Activated effector memory CD4-positive, alpha-beta T cell treated with Interleukin-2 at 50 U/mL for 16 hours (primary cell): Measurements from ENCODE around the gene RSL1D1.
"Not testable (repeated sequence)": the region's sequence is repeated elsewhere in the genome, so short reads cannot be mapped to it uniquely, and the experiment has no call there.

Experiments
- DNase-seq: peaks from one replicate; pipeline ENCODE4 v3.0.0-alpha.2; 2020

The RSL1D1 gene

DNA sequence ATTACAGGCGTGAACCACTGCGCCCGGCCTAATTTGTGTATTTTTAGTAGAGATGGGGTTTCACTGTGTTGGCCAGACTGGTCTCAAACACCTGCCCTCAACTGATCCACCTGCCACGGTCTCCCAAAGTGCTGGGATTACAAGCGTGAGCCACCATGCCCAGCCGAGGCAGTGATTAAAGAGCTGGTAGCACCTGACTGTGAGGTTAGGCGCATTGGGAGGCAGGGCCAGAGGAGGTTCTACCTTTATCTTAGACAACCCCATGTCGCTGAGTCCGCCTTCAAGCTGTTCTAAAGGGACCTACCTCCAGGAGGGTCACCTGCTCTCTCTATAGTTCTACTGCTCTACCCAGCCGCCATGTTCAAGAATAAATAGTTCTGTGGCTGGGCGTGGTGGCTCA lies 8.1 kb downstream of the RSL1D1 start:
- DNase-seq: no peak

GRCh38 chr16:11841026-11841425 lies 10.3 kb downstream of the RSL1D1 start:
- DNase-seq: no peak

GRCh38 chr16:11836650-11837244 lies 14.6 kb downstream of the RSL1D1 start:
- no peak for DNase-seq

DNA sequence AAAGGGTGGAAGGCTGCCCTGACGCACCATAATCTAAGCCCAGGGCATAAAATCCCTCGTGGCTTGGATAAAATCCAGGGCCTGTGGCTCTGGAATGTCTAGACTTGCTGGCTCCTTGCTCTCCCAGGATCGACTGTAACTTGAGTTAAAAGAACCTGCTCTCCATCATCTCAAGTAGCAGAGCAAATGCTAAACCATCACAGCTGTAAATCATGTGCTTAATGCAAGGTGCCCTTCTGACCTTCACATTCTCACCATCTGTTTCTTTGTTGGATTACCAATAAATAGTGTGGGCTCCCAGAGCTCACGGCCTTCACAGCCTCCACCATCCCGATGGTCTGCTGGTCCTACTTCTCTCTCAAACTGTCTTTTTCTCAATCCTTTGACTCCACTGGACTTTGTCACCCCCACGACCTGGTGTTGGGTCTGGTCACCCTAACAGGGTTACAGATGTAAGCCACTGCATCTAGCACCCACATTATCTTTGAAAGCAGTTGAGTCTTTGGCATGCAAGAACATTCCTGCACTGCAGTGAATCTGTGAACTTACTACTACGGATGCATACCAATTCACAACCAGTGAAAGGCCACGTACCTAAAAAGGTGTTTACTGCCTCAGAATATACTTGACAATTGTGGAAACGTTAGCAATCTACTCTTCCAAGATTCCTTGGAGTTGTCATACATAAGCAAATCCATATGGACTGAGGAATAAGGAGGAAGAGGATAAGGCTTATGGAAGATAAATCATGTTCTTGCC lies 15.3 kb downstream of the RSL1D1 start:
- no peak for DNase-seq

GRCh38 chr16:11835309-11835708 lies 16.0 kb downstream of the RSL1D1 start:
- no peak for DNase-seq

GRCh38 chr16:11833951-11834695 lies 17.2 kb downstream of the RSL1D1 start:
- no peak for DNase-seq

- DNase-seq: no peak
Measured at GRCh38 chr16:11828696-11829095, 22.6 kb downstream of the RSL1D1 start.

- not testable (repeated sequence) for DNase-seq
Measured at GRCh38 chr16:11825520-11826165, 25.7 kb downstream of the RSL1D1 start.

GRCh38 chr16:11824362-11824761 lies 27.0 kb downstream of the RSL1D1 start:
- DNase-seq: no peak

- DNase-seq: not testable (repeated sequence)
Measured at GRCh38 chr16:11823645-11824044, 27.7 kb downstream of the RSL1D1 start.

- DNase-seq: no peak
Measured at GRCh38 chr16:11819798-11820197, 31.5 kb downstream of the RSL1D1 start.

GRCh38 chr16:11818970-11819369 lies 32.4 kb downstream of the RSL1D1 start:
- not testable (repeated sequence) for DNase-seq

- DNase-seq: no peak
Measured at GRCh38 chr16:11816123-11816522, 35.2 kb downstream of the RSL1D1 start.

- not testable (repeated sequence) for DNase-seq
Measured at GRCh38 chr16:11814800-11815199, 36.5 kb downstream of the RSL1D1 start.

- DNase-seq: no peak
Measured at GRCh38 chr16:11806721-11807120, 44.6 kb downstream of the RSL1D1 start.

GRCh38 chr16:11805556-11805955 lies 45.8 kb downstream of the RSL1D1 start:
- no peak for DNase-seq

GRCh38 chr16:11801481-11802021 lies 49.8 kb downstream of the RSL1D1 start:
- DNase-seq: no peak

DNA sequence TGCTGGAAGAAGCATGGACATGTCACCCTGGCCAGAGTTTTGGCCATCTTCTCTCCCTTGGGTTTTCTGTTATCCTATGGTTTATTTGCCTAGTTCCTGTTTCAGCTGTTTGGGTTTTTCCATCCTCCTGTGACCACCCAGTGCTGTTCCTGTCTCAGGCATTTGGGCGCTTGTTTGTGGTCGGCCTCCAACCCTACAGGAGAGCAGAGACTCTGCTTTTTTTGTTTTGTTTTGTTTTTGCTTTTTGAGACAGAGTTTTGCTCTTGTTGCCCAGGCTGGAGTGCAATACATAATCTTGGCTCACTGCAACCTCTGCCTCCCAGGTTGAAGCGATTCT lies 51.0 kb downstream of the RSL1D1 start:
- DNase-seq: no peak

DNA sequence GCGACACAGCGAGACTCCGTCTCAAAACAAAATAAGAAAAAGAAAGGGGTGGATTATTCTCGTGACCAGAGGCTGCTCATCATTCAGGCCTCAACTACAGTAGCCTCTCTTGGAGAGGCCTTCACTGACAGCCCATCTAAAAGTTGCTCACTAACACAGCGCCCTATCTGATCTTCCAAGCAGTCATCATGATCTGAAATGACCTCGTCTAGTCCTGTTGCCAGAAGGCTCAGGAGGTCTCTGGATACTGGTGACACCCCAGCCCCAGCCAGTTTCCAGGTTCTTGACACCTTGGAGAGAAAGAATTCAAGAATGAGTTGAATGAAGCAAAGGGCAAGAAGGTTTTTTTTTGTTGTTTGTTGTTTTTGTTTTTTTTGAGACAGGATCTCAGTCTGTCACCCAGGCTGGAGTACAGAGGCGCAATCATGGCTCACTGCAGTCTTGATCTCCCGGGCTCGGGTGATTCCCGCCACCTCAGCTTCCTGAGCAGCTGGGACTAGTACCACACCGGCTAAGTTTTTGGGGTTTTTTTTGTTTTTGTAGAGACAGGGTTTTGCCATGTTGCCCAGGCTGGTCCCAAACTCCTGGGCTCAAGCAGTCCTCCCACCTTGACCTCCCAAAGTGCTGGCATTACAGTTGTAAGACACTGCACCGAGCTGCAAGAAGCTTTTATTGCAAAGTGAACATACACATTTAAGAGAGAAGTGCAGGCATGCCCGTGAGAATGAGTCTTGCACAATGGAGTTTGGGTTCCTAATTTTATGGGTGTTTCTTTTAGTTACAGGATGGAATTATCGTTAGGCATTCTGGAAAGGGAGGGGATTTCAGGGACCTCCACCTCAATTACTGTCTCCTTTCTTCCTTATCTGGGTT lies 51.6 kb downstream of the RSL1D1 start:
- DNase-seq: no peak

GRCh38 chr16:11799017-11799381 lies 52.3 kb downstream of the RSL1D1 start:
- no peak for DNase-seq

GRCh38 chr16:11797957-11798299 lies 53.4 kb downstream of the RSL1D1 start:
- no peak for DNase-seq

DNA sequence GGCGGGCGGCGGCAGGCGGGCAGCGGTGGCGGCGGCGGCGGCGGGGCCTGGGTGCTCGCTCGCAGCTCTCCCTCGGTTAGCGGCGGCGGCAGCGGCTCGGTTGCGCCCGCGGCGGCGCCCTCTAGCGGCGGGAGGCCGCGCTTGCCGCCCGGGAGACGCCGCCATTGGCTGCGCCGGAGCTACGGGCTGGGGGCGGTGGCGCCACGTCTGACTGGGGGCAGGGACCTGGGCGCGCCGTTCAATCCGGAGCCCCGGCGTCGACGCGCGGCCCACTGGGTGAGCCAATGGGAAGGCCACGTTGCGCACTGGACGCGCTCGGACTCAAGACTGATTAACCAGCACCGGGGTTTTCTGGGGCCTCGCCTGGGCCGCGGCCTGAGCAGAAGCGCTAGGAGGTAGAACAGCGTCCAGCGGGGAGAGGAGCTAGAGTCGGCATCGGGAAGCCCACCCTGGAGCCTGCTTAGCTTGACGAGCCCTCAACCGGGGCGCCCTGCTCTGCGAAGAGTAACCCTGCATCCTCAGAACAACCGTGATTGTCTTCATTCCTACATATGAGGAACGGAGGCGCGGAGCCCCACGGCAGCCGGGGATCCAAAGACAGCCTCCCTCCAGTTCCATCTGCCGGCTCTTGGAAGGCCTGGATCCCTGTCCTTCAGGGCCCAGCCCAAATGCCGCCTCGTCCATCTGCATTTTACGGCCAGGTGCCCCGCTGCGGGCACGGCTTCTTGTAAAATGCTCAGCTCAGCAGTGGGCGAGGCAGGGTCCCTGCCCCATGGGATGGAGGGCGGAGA lies 54.0 kb downstream of the RSL1D1 start, which contains the start of gene ZC3H7A:
Gene ZC3H7A, minus strand, starts transcription at position 93 of the 791 bp plus-strand sequence. CDS start 14,904 bp downstream, outside the sequence.
- DNase-seq: peak; percentile 89
